HepG2 (cell line): ENCODE results near the gene CNNM3. TPM values are rescaled to one million over a fixed set of nuclear protein-coding genes. Genes with fewer than 3 reads are reported as not detected.

Experiments
- ATAC-seq: fragments of 200-7000 bp; cut with Tn5 transposase; 3 replicates; pipeline ENCODE4 v1.9.1; 2020; ENCODE audit warnings: mild to moderate bottlenecking, moderate library complexity
- BruUV-seq: library from RNA; stranded (reverse); fragments of 400-500 nt; replicated peaks from 2 replicates; lab custom pipeline; 2021; lab: Mats Ljungman, UMichigan
- CTCF ChIA-PET: fragments of 300-600 bp; formaldehyde crosslinking; extraction: SDS; loops from one replicate; lab custom pipeline; 2021; ENCODE audit warnings: low total read pairs, inconsistent platforms, low intra/inter-chr PET ratio; lab: Yijun Ruan, JAX
- POLR2A ChIA-PET: fragments of 350-600 bp; sonication (Branson Sonifier 250); formaldehyde crosslinking; loops from one replicate; lab custom pipeline; 2020; ENCODE audit warnings: antibody characterized with exemption, inconsistent platforms; lab: Yijun Ruan, JAX
- DNase-seq: peaks from one replicate; pipeline ENCODE4 v3.0.0-alpha.2; 2015; ENCODE audit warnings: low spot score
- FAIRE-seq: peaks from 3 replicates; lab custom pipeline; 2011; peaks lifted over from hg19 to GRCh38; lab: Jason Lieb, UNC
- H2AFZ ChIP-seq: one replicate; pipeline ENCODE4 v1.6.1; 2011; ENCODE audit warnings: low read length, inconsistent platforms
- H3K27ac ChIP-seq: fragments of 300-600 bp; 3 replicates; pipeline ENCODE4 v1.8.0; 2011; ENCODE audit warnings: mixed run types, mild to moderate bottlenecking, mixed read lengths, low read length, inconsistent platforms; ENCODE audit not compliant: insufficient read depth; ENCODE audit errors: extremely low read length
- H3K27me3 ChIP-seq, 2 experiments: fragments of 200-600 bp in 1 of 2; 2 replicates in 1 of 2; 3 replicates in 1 of 2; pipeline versions ENCODE4 v1.6.0 to v1.8.0; 2011; ENCODE audit warnings: low read length in 2 of 2, mild to moderate bottlenecking in 2 of 2, moderate library complexity in 2 of 2, inconsistent platforms in 1 of 2; ENCODE audit not compliant: insufficient read depth in 2 of 2, control insufficient read depth in 1 of 2
- H3K36me3 ChIP-seq, 2 experiments: fragments of 200-600 bp in 1 of 2; replicated peaks in 1 of 2; 2 replicates in 1 of 2; 3 replicates in 1 of 2; pipeline versions ENCODE4 v1.5.1 to v1.8.0; 2011; ENCODE audit warnings: low read length in 2 of 2, inconsistent platforms in 1 of 2; ENCODE audit not compliant: insufficient read depth in 2 of 2, control insufficient read depth in 1 of 2
- H3K4me1 ChIP-seq: 2 replicates; pipeline ENCODE4 v1.5.1; 2012; ENCODE audit warnings: low read length, inconsistent platforms; ENCODE audit not compliant: insufficient read depth
- H3K4me2 ChIP-seq: 2 replicates; pipeline ENCODE4 v1.6.0; 2011; ENCODE audit warnings: low read depth, low read length, inconsistent platforms
- H3K4me3 ChIP-seq, 3 experiments: fragments of 200-600 bp in 1 of 3; sonication (generic), shearing (Covaris generic) in 1 of 3; replicated peaks in 1 of 3; 2 replicates each; pipeline ENCODE4 v1.5.1; 2011 to 2016; ENCODE audit warnings: low read length in 3 of 3, inconsistent platforms in 2 of 3, low read depth in 2 of 3, mild to moderate bottlenecking in 2 of 3, control low read depth in 1 of 3, mixed read lengths in 1 of 3; ENCODE audit not compliant: insufficient read depth in 1 of 3
- H3K79me2 ChIP-seq: one replicate; pipeline ENCODE4 v1.6.1; 2011; ENCODE audit warnings: low read length, inconsistent platforms; ENCODE audit not compliant: insufficient read depth
- H3K9ac ChIP-seq: 2 replicates; pipeline ENCODE4 v1.6.0; 2011; ENCODE audit warnings: mild to moderate bottlenecking, low read depth, low read length, inconsistent platforms; ENCODE audit not compliant: insufficient read depth
- H3K9me3 ChIP-seq: 2 replicates; pipeline ENCODE4 v1.5.1; 2012; ENCODE audit warnings: mild to moderate bottlenecking, low read length
- H4K20me1 ChIP-seq: 2 replicates; pipeline ENCODE4 v1.6.0; 2011; ENCODE audit warnings: inconsistent platforms, mild to moderate bottlenecking, low read length, moderate library complexity; ENCODE audit not compliant: insufficient read depth
- EED ChIP-seq: sonication (generic); formaldehyde crosslinking; IDR thresholded peaks from 2 replicates; pipeline ENCODE4 v1.5.0; 2020; ENCODE audit warnings: mild to moderate bottlenecking, missing genetic modification reagents
- FOXC1 ChIP-seq: sonication (generic); formaldehyde crosslinking; IDR thresholded peaks from 2 replicates; pipeline ENCODE4 v1.8.0; 2022; ENCODE audit warnings: mild to moderate bottlenecking, missing genetic modification reagents, borderline replicate concordance
- FOXJ3 ChIP-seq: sonication (generic); formaldehyde crosslinking; IDR thresholded peaks from 2 replicates; pipeline ENCODE4 v1.4.0; 2020; ENCODE audit warnings: missing genetic modification reagents, mild to moderate bottlenecking, borderline replicate concordance
- GATA4 ChIP-seq: sonication (generic); IDR thresholded peaks from 2 replicates; pipeline ENCODE4 v1.6.1; 2016; ENCODE audit warnings: antibody characterized with exemption, low read depth, borderline replicate concordance
- SP1 ChIP-seq, 2 experiments: fragments of 450-650 bp in 1 of 2; sonication (generic) in 1 of 2; formaldehyde crosslinking in 1 of 2; IDR thresholded peaks; 2 replicates each; pipeline versions ENCODE4 v1.4.0 to v1.6.1; 2016 to 2020; ENCODE audit warnings: missing genetic modification reagents in 1 of 2
- TBX2 ChIP-seq: sonication (generic); formaldehyde crosslinking; IDR thresholded peaks from 2 replicates; pipeline ENCODE4 v1.5.0; 2020; ENCODE audit warnings: missing genetic modification reagents, mild to moderate bottlenecking, borderline replicate concordance
- ZNF432 ChIP-seq: sonication (generic); formaldehyde crosslinking; IDR thresholded peaks from 2 replicates; pipeline ENCODE4 v1.5.0; 2020; ENCODE audit warnings: missing genetic modification reagents, mild to moderate bottlenecking, borderline replicate concordance
- ZNF605 ChIP-seq: sonication (generic); formaldehyde crosslinking; IDR thresholded peaks from 2 replicates; pipeline ENCODE4 v1.8.0; 2022; ENCODE audit warnings: mild to moderate bottlenecking, missing genetic modification reagents
- ZNF883 ChIP-seq: sonication (generic); formaldehyde crosslinking; IDR thresholded peaks from 2 replicates; pipeline ENCODE4 v1.5.1; 2020; ENCODE audit warnings: mild to moderate bottlenecking, missing genetic modification reagents; ENCODE audit errors: not compliant biosample characterization
- WGBS: methylation state at CpG from one replicate; pipeline ENCODE4 v1.1.6; 2017; ENCODE audit warnings: low lambda C conversion rate; 5-methylcytosine and 5-hydroxymethylcytosine counted together
- in situ Hi-C: cut with HindIII; loops from 2 replicates; pipeline ENCODE4 v1.10.0; 2017; ENCODE audit warnings: low pct_unique_long_range_greater_than_20kb; ENCODE audit not compliant: extremely low pct_ligation_motif_present
- intact Hi-C: fragments of 100-400 bp; cut with micrococcal nuclease; formaldehyde crosslinking; loops from one replicate; pipeline ENCODE4 v1.10.0; 2022; ENCODE audit not compliant: unreplicated experiment
- polyA plus RNA-seq, 8 experiments: library from polyadenylated mRNA; depleted of rRNA in 3 of 8; stranded (reverse) in 7 of 8; unstranded in 1 of 8; fragments of >200 nt; fragmentation: Illumina TruSeq in 4 of 8; extraction: Trizol in 4 of 8; gene quantifications; 2 replicates each; pipeline versions ENCODE4 v1.2.1 to v1.2.3, GENCODE V29; 2011 to 2016; ENCODE audit warnings: low read depth in 4 of 8, missing spikeins in 1 of 8, mixed read lengths in 1 of 8; ENCODE audit not compliant: insufficient read depth in 1 of 8
- total RNA-seq, 5 experiments: library from RNA; depleted of rRNA; stranded (reverse); fragments of >200 nt; fragmentation: Illumina TruSeq; extraction: Trizol; gene quantifications; 2 replicates each; pipeline ENCODE4 v1.2.3, GENCODE V29; 2016; ENCODE audit warnings: low read depth in 1 of 5
- TF ChIP-seq, protein P1 (sequence below): sonication (generic); formaldehyde crosslinking; IDR thresholded peaks from 2 replicates; pipeline ENCODE4 v1.5.1; 2020; ENCODE audit warnings: missing genetic modification reagents, mild to moderate bottlenecking, borderline replicate concordance
- TF ChIP-seq, protein P2 (sequence below), 2 experiments: sonication (generic) in 1 of 2; formaldehyde crosslinking in 1 of 2; IDR thresholded peaks; 2 replicates each; pipeline versions ENCODE4 v1.4.0 to v1.6.1; 2018 to 2020; ENCODE audit warnings: missing genetic modification reagents in 2 of 2, borderline replicate concordance in 1 of 2, low read depth in 1 of 2, mild to moderate bottlenecking in 1 of 2, missing biosample characterization in 1 of 2
- TF ChIP-seq, protein P3 (sequence below), 2 experiments: sonication (generic) in 1 of 2; formaldehyde crosslinking in 1 of 2; IDR thresholded peaks; 2 replicates each; pipeline versions ENCODE4 v1.4.0 to v1.6.1; 2016 to 2020; ENCODE audit warnings: borderline replicate concordance in 1 of 2, low read depth in 1 of 2, mild to moderate bottlenecking in 1 of 2, missing genetic modification reagents in 1 of 2

Gene CNNM3
- total and polyA plus RNA-seq, 2 of the 13 experiments (the other 11 are each of a cell fraction or from before 2014, with no cell fraction given): 21.2 to 27.9 TPM

DNA sequence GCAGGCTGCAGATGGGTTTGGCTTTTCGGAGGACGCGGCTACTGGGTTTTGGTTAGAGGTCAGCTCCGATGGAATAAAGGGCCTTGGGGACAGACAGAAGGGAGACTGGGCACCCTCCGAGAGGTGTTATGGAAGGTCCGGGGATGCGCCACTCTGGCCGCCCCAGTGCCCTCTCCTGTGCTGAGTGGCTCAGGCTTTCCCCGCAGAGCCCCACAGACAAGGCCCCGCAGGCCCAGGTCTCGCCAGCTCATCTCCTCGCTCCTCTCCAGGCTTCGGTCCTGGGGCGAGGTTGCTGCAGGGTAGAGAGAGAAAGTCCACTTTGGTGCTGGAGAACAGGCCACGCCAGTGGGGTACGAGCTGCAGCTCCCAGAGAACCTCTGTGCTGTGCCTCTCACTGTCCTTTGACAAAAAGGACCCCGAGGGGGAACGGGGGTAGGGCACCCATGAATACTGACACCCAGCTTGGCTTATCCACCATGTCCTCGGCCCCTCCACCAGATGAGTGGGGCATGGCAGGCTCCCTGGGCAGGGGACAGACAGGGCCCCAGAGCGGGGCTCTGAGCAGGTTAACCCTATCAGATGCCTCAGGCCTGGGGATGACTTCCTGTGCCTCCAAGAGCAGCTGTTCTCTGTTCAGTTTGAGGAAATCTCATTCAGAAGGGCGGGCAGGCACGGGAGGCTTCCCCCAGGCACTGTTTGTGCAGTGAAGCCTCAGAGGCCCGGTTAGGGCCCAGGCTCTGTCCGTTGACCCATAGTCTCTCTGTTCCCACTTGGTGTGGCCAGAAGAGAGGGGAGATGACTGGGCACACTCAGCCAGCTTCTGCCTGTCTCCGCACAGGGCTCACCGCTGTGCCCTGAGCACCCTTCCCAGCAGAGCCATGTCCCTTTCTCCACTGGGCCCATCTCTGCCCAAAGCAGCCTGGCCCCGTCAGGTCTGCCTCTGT, 15.7 kb upstream of the CNNM3 start:
- in situ Hi-C loops (no loop called here), intact Hi-C loops (loop anchor here (1.0 to 2.0 kb wide), 2 partner anchors 36 to 250 kb away; no protein-coding TSS in a partner anchor)
- Histone ChIP-seq H4K20me1 (no peaks in the 10 kb centered on the region), H3K9ac (no peak overlapping the region), H3K36me3 (peaks cover 5 to 11% of the 10 kb centered on the region in 2 experiments; a peak in 3 of 5 replicates), H3K4me2 (peak overlapping the region; percentile 8; the same call in 1 of the 2 replicates), H3K4me1 (peaks cover 22% of the 10 kb centered on the region), H3K27ac (no peak overlapping the region), H3K9me3 (no peaks in the 10 kb centered on the region), H2AFZ (no peak overlapping the region), H3K27me3 (no peaks in the 10 kb centered on the region), H3K4me3 (peak overlapping the region in 1 of 3 experiments; percentile 11; a peak in 1 of 6 replicates), H3K79me2 (no peaks in the 10 kb centered on the region)
- FAIRE-seq: no peak
- peak; percentile 74 for ATAC-seq
- ChIA-PET POLR2A (interaction anchor here (0.5 to 2.1 kb wide), 5 partner anchors 13 to 250 kb away, joined by 3 to 7 read pairs (median 4); partner anchors contain the start of gene CNNM3), CTCF (interaction anchor here (0.6 to 1.6 kb wide), 3 partner anchors 196 to 251 kb away, joined by 3 to 8 read pairs (median 3); no protein-coding TSS in a partner anchor)
- DNase-seq: no peak
- 88% methylated on average over 21 of the region's 27 CpGs for WGBS
- BruUV-seq: no TSS peak
- TF ChIP-seq GATA4: no peak
- TF ChIP-seq SP1 (IDR thresholded peaks at IDR 0.05): no peak
- no peak for TF ChIP-seq SP1 (CRISPR knock-in tag; IDR thresholded peaks at IDR 0.05)
- 0 out of 2 replicates have a peak, but pooled peaks have one; percentile 77 for TF ChIP-seq FOXC1
- peak; percentile 53; the same call in 1 of the 2 replicates for TF ChIP-seq EED (CRISPR knock-in tag)
- TF ChIP-seq, protein P1, sequence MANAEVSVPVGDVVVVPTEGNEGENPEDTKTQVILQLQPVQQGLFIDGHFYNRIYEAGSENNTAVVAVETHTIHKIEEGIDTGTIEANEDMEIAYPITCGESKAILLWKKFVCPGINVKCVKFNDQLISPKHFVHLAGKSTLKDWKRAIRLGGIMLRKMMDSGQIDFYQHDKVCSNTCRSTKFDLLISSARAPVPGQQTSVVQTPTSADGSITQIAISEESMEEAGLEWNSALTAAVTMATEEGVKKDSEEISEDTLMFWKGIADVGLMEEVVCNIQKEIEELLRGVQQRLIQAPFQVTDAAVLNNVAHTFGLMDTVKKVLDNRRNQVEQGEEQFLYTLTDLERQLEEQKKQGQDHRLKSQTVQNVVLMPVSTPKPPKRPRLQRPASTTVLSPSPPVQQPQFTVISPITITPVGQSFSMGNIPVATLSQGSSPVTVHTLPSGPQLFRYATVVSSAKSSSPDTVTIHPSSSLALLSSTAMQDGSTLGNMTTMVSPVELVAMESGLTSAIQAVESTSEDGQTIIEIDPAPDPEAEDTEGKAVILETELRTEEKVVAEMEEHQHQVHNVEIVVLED: no peak
- TF ChIP-seq, protein P2, sequence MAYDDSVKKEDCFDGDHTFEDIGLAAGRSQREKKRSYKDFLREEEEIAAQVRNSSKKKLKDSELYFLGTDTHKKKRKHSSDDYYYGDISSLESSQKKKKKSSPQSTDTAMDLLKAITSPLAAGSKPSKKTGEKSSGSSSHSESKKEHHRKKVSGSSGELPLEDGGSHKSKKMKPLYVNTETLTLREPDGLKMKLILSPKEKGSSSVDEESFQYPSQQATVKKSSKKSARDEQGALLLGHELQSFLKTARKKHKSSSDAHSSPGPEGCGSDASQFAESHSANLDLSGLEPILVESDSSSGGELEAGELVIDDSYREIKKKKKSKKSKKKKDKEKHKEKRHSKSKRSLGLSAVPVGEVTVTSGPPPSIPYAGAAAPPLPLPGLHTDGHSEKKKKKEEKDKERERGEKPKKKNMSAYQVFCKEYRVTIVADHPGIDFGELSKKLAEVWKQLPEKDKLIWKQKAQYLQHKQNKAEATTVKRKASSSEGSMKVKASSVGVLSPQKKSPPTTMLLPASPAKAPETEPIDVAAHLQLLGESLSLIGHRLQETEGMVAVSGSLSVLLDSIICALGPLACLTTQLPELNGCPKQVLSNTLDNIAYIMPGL (CRISPR knock-in tag; IDR thresholded peaks at IDR 0.05; ENCODE audit: borderline replicate concordance in 1 of 2, low read depth in 1 of 2): no peak
- TF ChIP-seq ZNF883 (CRISPR knock-in tag): no peak
- TF ChIP-seq, protein P3, sequence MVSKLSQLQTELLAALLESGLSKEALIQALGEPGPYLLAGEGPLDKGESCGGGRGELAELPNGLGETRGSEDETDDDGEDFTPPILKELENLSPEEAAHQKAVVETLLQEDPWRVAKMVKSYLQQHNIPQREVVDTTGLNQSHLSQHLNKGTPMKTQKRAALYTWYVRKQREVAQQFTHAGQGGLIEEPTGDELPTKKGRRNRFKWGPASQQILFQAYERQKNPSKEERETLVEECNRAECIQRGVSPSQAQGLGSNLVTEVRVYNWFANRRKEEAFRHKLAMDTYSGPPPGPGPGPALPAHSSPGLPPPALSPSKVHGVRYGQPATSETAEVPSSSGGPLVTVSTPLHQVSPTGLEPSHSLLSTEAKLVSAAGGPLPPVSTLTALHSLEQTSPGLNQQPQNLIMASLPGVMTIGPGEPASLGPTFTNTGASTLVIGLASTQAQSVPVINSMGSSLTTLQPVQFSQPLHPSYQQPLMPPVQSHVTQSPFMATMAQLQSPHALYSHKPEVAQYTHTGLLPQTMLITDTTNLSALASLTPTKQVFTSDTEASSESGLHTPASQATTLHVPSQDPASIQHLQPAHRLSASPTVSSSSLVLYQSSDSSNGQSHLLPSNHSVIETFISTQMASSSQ (IDR thresholded peaks at IDR 0.05; ENCODE audit: low read depth): no peak
- TF ChIP-seq, protein P3 (CRISPR knock-in tag; IDR thresholded peaks at IDR 0.05; ENCODE audit: borderline replicate concordance): no peak
- 0 out of 2 replicates have a peak, but pooled peaks have one; percentile 16 for TF ChIP-seq ZNF605 (CRISPR knock-in tag)
- peak; percentile 14; the same call in 1 of the 2 replicates for TF ChIP-seq TBX2 (CRISPR knock-in tag)
- TF ChIP-seq ZNF432 (CRISPR knock-in tag): no peak
- no peak for TF ChIP-seq FOXJ3 (CRISPR knock-in tag)
